ENCODE data around the gene MEX3A. TPM values are rescaled to one million over a fixed set of nuclear protein-coding genes. Genes with fewer than 3 reads are reported as not detected.

MEX3A gene
- total and polyA plus RNA-seq, 2 experiments from 2014 or later: 18.5 to 38.1 TPM

DNA sequence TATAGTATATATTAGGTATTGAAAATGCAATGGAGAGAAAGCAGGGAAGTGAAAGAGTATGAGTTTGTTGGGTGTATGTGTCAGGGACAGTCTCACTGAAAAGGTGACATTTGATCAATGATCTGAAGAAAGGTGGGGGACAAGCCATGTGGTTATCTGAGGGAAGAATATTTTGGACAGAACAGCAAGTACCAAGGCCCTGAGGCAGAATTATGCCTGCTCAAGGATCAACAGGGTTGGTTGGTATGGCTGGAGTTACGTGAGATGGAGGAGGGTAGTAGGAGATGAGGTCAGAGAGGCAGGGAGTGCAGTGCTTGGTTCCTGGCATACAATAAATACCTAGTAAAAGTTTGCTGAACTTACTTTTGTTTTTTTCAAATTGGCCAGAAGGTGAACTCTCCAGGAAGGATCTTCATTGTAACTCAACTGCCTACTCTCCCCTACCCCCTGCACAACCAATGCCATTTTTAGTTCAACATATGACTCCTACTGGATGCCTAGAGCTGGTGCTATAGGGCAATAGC, 25.9 kb downstream of the MEX3A start:
- peaks cover 12% of the 10 kb centered on the region for H4K20me1 ChIP-seq (replicated peaks; ENCODE audit: insufficient read depth)
- peaks cover 19% of the 10 kb centered on the region for H3K27me3 Mint-ChIP-seq (ENCODE audit: insufficient read depth, low read depth, poor library complexity)
- no peaks in the 10 kb centered on the region for H3K36me3 ChIP-seq (ENCODE audit: insufficient read depth)
- DNase-seq (ENCODE audit: low spot score): no peak
- peaks cover 28% of the 10 kb centered on the region for H3K4me1 Mint-ChIP-seq
- H3F3A ChIP-seq (replicated peaks; ENCODE audit: low read depth): peaks cover 22% of the 10 kb centered on the region
- no peaks in the 10 kb centered on the region; the same call in 2 of the 3 replicates for H3K9me3 Mint-ChIP-seq
- H3K9me2 ChIP-seq (ENCODE audit: insufficient read depth): no peaks in the 10 kb centered on the region
- no peaks in the 10 kb centered on the region for H3K27me3 ChIP-seq (ENCODE audit: insufficient read depth)
- no peak overlapping the region for H3K27ac Mint-ChIP-seq
- peak overlapping the region; percentile 31; the same call in 2 of the 3 replicates for H3K4me3 Mint-ChIP-seq
- peaks cover 30% of the 10 kb centered on the region for H3K79me2 ChIP-seq (replicated peaks; ENCODE audit: insufficient read depth)
- peaks cover 31% of the 10 kb centered on the region for H3K36me3 Mint-ChIP-seq (ENCODE audit: low read depth)
- TF ChIP-seq EZH2 (IDR thresholded peaks at IDR 0.05; ENCODE audit: low read depth, unreplicated experiment): no peak
- TF ChIP-seq, protein P1, sequence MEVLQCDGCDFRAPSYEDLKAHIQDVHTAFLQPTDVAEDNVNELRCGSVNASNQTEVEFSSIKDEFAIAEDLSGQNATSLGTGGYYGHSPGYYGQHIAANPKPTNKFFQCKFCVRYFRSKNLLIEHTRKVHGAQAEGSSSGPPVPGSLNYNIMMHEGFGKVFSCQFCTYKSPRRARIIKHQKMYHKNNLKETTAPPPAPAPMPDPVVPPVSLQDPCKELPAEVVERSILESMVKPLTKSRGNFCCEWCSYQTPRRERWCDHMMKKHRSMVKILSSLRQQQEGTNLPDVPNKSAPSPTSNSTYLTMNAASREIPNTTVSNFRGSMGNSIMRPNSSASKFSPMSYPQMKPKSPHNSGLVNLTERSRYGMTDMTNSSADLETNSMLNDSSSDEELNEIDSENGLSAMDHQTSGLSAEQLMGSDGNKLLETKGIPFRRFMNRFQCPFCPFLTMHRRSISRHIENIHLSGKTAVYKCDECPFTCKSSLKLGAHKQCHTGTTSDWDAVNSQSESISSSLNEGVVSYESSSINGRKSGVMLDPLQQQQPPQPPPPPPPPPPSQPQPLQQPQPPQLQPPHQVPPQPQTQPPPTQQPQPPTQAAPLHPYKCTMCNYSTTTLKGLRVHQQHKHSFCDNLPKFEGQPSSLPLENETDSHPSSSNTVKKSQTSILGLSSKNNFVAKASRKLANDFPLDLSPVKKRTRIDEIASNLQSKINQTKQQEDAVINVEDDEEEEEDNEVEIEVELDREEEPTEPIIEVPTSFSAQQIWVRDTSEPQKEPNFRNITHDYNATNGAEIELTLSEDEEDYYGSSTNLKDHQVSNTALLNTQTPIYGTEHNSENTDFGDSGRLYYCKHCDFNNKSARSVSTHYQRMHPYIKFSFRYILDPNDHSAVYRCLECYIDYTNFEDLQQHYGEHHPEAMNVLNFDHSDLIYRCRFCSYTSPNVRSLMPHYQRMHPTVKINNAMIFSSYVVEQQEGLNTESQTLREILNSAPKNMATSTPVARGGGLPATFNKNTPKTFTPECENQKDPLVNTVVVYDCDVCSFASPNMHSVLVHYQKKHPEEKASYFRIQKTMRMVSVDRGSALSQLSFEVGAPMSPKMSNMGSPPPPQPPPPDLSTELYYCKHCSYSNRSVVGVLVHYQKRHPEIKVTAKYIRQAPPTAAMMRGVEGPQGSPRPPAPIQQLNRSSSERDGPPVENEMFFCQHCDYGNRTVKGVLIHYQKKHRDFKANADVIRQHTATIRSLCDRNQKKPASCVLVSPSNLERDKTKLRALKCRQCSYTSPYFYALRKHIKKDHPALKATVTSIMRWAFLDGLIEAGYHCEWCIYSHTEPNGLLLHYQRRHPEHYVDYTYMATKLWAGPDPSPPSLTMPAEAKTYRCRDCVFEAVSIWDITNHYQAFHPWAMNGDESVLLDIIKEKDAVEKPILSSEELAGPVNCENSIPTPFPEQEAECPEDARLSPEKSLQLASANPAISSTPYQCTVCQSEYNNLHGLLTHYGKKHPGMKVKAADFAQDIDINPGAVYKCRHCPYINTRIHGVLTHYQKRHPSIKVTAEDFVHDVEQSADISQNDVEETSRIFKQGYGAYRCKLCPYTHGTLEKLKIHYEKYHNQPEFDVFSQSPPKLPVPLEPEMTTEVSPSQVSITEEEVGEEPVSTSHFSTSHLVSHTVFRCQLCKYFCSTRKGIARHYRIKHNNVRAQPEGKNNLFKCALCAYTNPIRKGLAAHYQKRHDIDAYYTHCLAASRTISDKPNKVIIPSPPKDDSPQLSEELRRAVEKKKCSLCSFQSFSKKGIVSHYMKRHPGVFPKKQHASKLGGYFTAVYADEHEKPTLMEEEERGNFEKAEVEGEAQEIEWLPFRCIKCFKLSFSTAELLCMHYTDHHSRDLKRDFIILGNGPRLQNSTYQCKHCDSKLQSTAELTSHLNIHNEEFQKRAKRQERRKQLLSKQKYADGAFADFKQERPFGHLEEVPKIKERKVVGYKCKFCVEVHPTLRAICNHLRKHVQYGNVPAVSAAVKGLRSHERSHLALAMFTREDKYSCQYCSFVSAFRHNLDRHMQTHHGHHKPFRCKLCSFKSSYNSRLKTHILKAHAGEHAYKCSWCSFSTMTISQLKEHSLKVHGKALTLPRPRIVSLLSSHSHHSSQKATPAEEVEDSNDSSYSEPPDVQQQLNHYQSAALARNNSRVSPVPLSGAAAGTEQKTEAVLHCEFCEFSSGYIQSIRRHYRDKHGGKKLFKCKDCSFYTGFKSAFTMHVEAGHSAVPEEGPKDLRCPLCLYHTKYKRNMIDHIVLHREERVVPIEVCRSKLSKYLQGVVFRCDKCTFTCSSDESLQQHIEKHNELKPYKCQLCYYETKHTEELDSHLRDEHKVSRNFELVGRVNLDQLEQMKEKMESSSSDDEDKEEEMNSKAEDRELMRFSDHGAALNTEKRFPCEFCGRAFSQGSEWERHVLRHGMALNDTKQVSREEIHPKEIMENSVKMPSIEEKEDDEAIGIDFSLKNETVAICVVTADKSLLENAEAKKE (CRISPR knock-in tag; IDR thresholded peaks at IDR 0.05): no peak
- TF ChIP-seq EZH2phosphoT487 (IDR thresholded peaks at IDR 0.05; ENCODE audit: unreplicated experiment): no peak
- no peak for TF ChIP-seq NANOG (IDR thresholded peaks at IDR 0.05; ENCODE audit: borderline replicate concordance)
- no peak for TF ChIP-seq POLR2AphosphoS5 (IDR thresholded peaks at IDR 0.05; ENCODE audit: low read depth)
- TF ChIP-seq, protein P2, sequence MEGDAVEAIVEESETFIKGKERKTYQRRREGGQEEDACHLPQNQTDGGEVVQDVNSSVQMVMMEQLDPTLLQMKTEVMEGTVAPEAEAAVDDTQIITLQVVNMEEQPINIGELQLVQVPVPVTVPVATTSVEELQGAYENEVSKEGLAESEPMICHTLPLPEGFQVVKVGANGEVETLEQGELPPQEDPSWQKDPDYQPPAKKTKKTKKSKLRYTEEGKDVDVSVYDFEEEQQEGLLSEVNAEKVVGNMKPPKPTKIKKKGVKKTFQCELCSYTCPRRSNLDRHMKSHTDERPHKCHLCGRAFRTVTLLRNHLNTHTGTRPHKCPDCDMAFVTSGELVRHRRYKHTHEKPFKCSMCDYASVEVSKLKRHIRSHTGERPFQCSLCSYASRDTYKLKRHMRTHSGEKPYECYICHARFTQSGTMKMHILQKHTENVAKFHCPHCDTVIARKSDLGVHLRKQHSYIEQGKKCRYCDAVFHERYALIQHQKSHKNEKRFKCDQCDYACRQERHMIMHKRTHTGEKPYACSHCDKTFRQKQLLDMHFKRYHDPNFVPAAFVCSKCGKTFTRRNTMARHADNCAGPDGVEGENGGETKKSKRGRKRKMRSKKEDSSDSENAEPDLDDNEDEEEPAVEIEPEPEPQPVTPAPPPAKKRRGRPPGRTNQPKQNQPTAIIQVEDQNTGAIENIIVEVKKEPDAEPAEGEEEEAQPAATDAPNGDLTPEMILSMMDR (conservative IDR thresholded peaks at IDR 0.05; ENCODE audit: low read depth in 2 of 2): no peak
- no peak for TF ChIP-seq JUNB (IDR thresholded peaks at IDR 0.05; ENCODE audit: unreplicated experiment)
- no peak for TF ChIP-seq CREB1 (CRISPR knock-in tag; IDR thresholded peaks at IDR 0.05; ENCODE audit: low read depth)
- TF ChIP-seq, protein P3, sequence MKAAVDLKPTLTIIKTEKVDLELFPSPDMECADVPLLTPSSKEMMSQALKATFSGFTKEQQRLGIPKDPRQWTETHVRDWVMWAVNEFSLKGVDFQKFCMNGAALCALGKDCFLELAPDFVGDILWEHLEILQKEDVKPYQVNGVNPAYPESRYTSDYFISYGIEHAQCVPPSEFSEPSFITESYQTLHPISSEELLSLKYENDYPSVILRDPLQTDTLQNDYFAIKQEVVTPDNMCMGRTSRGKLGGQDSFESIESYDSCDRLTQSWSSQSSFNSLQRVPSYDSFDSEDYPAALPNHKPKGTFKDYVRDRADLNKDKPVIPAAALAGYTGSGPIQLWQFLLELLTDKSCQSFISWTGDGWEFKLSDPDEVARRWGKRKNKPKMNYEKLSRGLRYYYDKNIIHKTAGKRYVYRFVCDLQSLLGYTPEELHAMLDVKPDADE (IDR thresholded peaks at IDR 0.05): no peak
- no peak for TF ChIP-seq STAT1 (IDR thresholded peaks at IDR 0.05; ENCODE audit: unreplicated experiment)
- TF ChIP-seq, protein P4, sequence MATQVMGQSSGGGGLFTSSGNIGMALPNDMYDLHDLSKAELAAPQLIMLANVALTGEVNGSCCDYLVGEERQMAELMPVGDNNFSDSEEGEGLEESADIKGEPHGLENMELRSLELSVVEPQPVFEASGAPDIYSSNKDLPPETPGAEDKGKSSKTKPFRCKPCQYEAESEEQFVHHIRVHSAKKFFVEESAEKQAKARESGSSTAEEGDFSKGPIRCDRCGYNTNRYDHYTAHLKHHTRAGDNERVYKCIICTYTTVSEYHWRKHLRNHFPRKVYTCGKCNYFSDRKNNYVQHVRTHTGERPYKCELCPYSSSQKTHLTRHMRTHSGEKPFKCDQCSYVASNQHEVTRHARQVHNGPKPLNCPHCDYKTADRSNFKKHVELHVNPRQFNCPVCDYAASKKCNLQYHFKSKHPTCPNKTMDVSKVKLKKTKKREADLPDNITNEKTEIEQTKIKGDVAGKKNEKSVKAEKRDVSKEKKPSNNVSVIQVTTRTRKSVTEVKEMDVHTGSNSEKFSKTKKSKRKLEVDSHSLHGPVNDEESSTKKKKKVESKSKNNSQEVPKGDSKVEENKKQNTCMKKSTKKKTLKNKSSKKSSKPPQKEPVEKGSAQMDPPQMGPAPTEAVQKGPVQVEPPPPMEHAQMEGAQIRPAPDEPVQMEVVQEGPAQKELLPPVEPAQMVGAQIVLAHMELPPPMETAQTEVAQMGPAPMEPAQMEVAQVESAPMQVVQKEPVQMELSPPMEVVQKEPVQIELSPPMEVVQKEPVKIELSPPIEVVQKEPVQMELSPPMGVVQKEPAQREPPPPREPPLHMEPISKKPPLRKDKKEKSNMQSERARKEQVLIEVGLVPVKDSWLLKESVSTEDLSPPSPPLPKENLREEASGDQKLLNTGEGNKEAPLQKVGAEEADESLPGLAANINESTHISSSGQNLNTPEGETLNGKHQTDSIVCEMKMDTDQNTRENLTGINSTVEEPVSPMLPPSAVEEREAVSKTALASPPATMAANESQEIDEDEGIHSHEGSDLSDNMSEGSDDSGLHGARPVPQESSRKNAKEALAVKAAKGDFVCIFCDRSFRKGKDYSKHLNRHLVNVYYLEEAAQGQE (IDR thresholded peaks at IDR 0.05; ENCODE audit: unreplicated experiment): no peak
- no peak for TF ChIP-seq ZNF331 (CRISPR knock-in tag; IDR thresholded peaks at IDR 0.05; ENCODE audit: low read depth)
- TF ChIP-seq ZNF114 (CRISPR knock-in tag; IDR thresholded peaks at IDR 0.05): no peak
- no peak overlapping the region for H3K4me3 ChIP-seq
- H3K27ac ChIP-seq (ENCODE audit: low read depth): no peak overlapping the region
- H3K4me2 ChIP-seq: no peak overlapping the region
- no peak for ATAC-seq
- H2AFZ ChIP-seq: no peak overlapping the region
- H3K4me1 ChIP-seq (ENCODE audit: insufficient read depth): peaks cover 12% of the 10 kb centered on the region; the same call in 1 of the 2 replicates
